Renal pelvis (tissue), 3 donors: Measurements from ENCODE around the gene CPZ. TPM values are rescaled to one million over a fixed set of nuclear protein-coding genes. Genes with fewer than 3 reads are reported as not detected.

Experiments
- polyA plus RNA-seq, 3 donors: library from polyadenylated mRNA; unstranded; fragments of 120-200 nt; gene quantifications; one replicate each; pipeline ENCODE4 v1.2.1, GENCODE V29; 2013; ENCODE audit not compliant: insufficient read length in 3 of 3

Gene CPZ
- polyA plus RNA-seq, 3 donors, result 20.5 to 25.2 (median 21.5) TPM

Other genes with a start within 250 kb of the CPZ start
- 10 to 100 TPM; 15.9 to 20.6 (median 17.8) TPM for gene ACOX3, start 152.0 kb upstream of the CPZ start, polyA plus RNA-seq
- gene TRMT44, start 152.0 kb upstream of the CPZ start, polyA plus RNA-seq, result 10 to 100 TPM; 16.9 to 27.2 (median 20.0) TPM
- gene GPR78, start 12.4 kb upstream of the CPZ start, polyA plus RNA-seq, result 1 to 10 TPM in 2 of 3 donors, under 1 TPM in 1; 0.37 to 1.6 (median 1.1) TPM